NCI-H1930 (cell line): Measurements from ENCODE around the gene MOSMO.
"Not testable (repeated sequence)": the region's sequence is repeated elsewhere in the genome, so short reads cannot be mapped to it uniquely, and the experiment has no call there.

Experiments
- DNase-seq, 2 experiments: peaks; one replicate each; lab custom pipeline; 2025; lab: John Stamatoyannopoulos, UW

MOSMO gene

GRCh38 chr16:22003195-22003594, 4.7 kb upstream of the MOSMO start:
- no peak for DNase-seq

- DNase-seq: no peak
These were observed 3.6 kb upstream of the MOSMO start for GRCh38 chr16:22004341-22004740.

- no peak for DNase-seq
These were observed 2.2 kb upstream of the MOSMO start for GRCh38 chr16:22005746-22006145.

GRCh38 chr16:22006636-22007035, 1.3 kb upstream of the MOSMO start:
- no peak for DNase-seq

GRCh38 chr16:22007159-22007508, 777 bp upstream of the MOSMO start:
- DNase-seq: no peak

GRCh38 chr16:22008215-22009059, 526 bp downstream of the MOSMO start:
- no peak for DNase-seq

GRCh38 chr16:22010902-22011301, 3.0 kb downstream of the MOSMO start:
- DNase-seq: no peak

- DNase-seq: no peak
These were observed 4.3 kb downstream of the MOSMO start for GRCh38 chr16:22012241-22012640.

- DNase-seq: no peak
These were observed 5.6 kb downstream of the MOSMO start for GRCh38 chr16:22013486-22013885.

- no peak for DNase-seq
These were observed 6.5 kb downstream of the MOSMO start for GRCh38 chr16:22014271-22014873.

GRCh38 chr16:22016927-22017326, 9.0 kb downstream of the MOSMO start:
- no peak for DNase-seq

- DNase-seq: no peak
These were observed 10.6 kb downstream of the MOSMO start for GRCh38 chr16:22018559-22018958.

GRCh38 chr16:22022151-22022550, 14.2 kb downstream of the MOSMO start:
- no peak for DNase-seq

GRCh38 chr16:22023505-22023904, 15.6 kb downstream of the MOSMO start:
- DNase-seq: no peak

GRCh38 chr16:22024785-22025184, 16.9 kb downstream of the MOSMO start:
- not testable (repeated sequence) for DNase-seq

- no peak for DNase-seq
These were observed 19.7 kb downstream of the MOSMO start for GRCh38 chr16:22027633-22028032.

GRCh38 chr16:22029632-22030031, 21.7 kb downstream of the MOSMO start:
- DNase-seq: no peak

- no peak for DNase-seq
These were observed 22.3 kb downstream of the MOSMO start for GRCh38 chr16:22030087-22030812.

GRCh38 chr16:22031483-22032083, 23.7 kb downstream of the MOSMO start:
- no peak for DNase-seq

GRCh38 chr16:22034503-22034902, 26.6 kb downstream of the MOSMO start:
- DNase-seq: no peak

- no peak for DNase-seq
These were observed 27.2 kb downstream of the MOSMO start for GRCh38 chr16:22035153-22035552.

- not testable (repeated sequence) for DNase-seq
These were observed 36.0 kb downstream of the MOSMO start for GRCh38 chr16:22043882-22044281.

GRCh38 chr16:22045888-22046287, 38.0 kb downstream of the MOSMO start:
- DNase-seq: not testable (repeated sequence)
